H1 (cell line): ENCODE measurements around the gene FOXD2. TPM values are rescaled to one million over a fixed set of nuclear protein-coding genes. Genes with fewer than 3 reads are reported as not detected.

Source experiments
- CTCF ChIA-PET: fragments of 300-600 bp; sonication (Branson Sonifier 250); formaldehyde crosslinking; loops from one replicate; lab custom pipeline; 2021; ENCODE audit not compliant: partially characterized antibody; lab: Charles Lee
- POLR2A ChIA-PET: fragments of 300-600 bp; sonication (Branson Sonifier 250); formaldehyde crosslinking; loops from one replicate; lab custom pipeline; 2021; ENCODE audit warnings: inconsistent platforms; ENCODE audit not compliant: partially characterized antibody; lab: Charles Lee
- DNase-seq, 2 experiments: peaks; one replicate each; pipeline versions ENCODE4 v3.0.0 to v3.0.0-alpha.2; 2010 to 2022; ENCODE audit warnings: low spot score in 2 of 2, low read depth in 1 of 2, mixed read lengths in 1 of 2
- FAIRE-seq: peaks from 2 replicates; lab custom pipeline; 2011; peaks lifted over from hg19 to GRCh38; lab: Jason Lieb, UNC
- H2AFZ ChIP-seq: 2 replicates; pipeline ENCODE4 v1.8.1; 2012; ENCODE audit warnings: low read length, inconsistent platforms
- H2AK5ac ChIP-seq: 2 replicates; pipeline ENCODE4 v1.6.1; 2013; ENCODE audit warnings: low read depth, low read length
- H2BK120ac ChIP-seq: replicated peaks from 2 replicates; pipeline ENCODE3; 2013; ENCODE audit warnings: low read depth, low read length, inconsistent platforms
- H2BK12ac ChIP-seq: 2 replicates; pipeline ENCODE4 v1.6.1; 2013; ENCODE audit warnings: low read depth, low read length
- H2BK15ac ChIP-seq: 2 replicates; pipeline ENCODE4 v1.6.1; 2013; ENCODE audit warnings: low read length
- H2BK20ac ChIP-seq: 2 replicates; pipeline ENCODE4 v1.6.1; 2013; ENCODE audit warnings: low read length
- H2BK5ac ChIP-seq: 2 replicates; pipeline ENCODE4 v1.6.1; 2013; ENCODE audit warnings: low read depth, low read length
- H3K14ac ChIP-seq: 2 replicates; pipeline ENCODE4 v1.6.1; 2013; ENCODE audit warnings: inconsistent platforms; ENCODE audit not compliant: insufficient read length
- H3K18ac ChIP-seq: 2 replicates; pipeline ENCODE4 v1.6.1; 2013; ENCODE audit warnings: low read length; ENCODE audit errors: extremely low read depth
- H3K23ac ChIP-seq: 2 replicates; pipeline ENCODE4 v1.6.1; 2013; ENCODE audit warnings: inconsistent platforms; ENCODE audit not compliant: insufficient read length
- H3K23me2 ChIP-seq: 2 replicates; pipeline ENCODE4 v1.6.1; 2013; ENCODE audit warnings: low read depth, low read length
- H3K27ac ChIP-seq: 2 replicates; pipeline ENCODE4 v1.6.1; 2011; ENCODE audit warnings: low read depth, low read length, inconsistent platforms
- H3K27me3 ChIP-seq, 4 experiments: replicated peaks in 1 of 4; 1 replicate in 1 of 4; 2 replicates in 3 of 4; pipeline versions ENCODE4 v1.6.1 to v1.8.1; 2011 to 2013; ENCODE audit warnings: low read length in 3 of 4, mild to moderate bottlenecking in 3 of 4, inconsistent platforms in 2 of 4, mixed read lengths in 2 of 4, moderate library complexity in 1 of 4; ENCODE audit not compliant: control insufficient read depth in 3 of 4, insufficient read depth in 3 of 4; ENCODE audit errors: extremely low read depth in 1 of 4
- H3K36me3 ChIP-seq, 4 experiments: 2 replicates each; pipeline versions ENCODE4 v1.6.1 to v1.8.1; 2011 to 2013; ENCODE audit warnings: mild to moderate bottlenecking in 4 of 4, low read length in 3 of 4, moderate library complexity in 2 of 4, control low read depth in 1 of 4, inconsistent platforms in 1 of 4; ENCODE audit not compliant: insufficient read depth in 4 of 4, control insufficient read depth in 2 of 4
- H3K4ac ChIP-seq: replicated peaks from 2 replicates; pipeline ENCODE3; 2013; ENCODE audit warnings: low read length, low read depth, mixed read lengths, inconsistent platforms; ENCODE audit not compliant: insufficient read length
- H3K4me1 ChIP-seq, 4 experiments: replicated peaks in 1 of 4; 1 replicate in 1 of 4; 2 replicates in 3 of 4; pipeline versions ENCODE4 v1.6.1 to v1.8.1; 2011 to 2013; ENCODE audit warnings: low read length in 3 of 4, inconsistent platforms in 2 of 4, mixed read lengths in 1 of 4; ENCODE audit not compliant: insufficient read depth in 4 of 4, control insufficient read depth in 3 of 4
- H3K4me2 ChIP-seq, 2 experiments: 2 replicates each; pipeline versions ENCODE4 v1.6.1 to v1.8.1; 2011 to 2013; ENCODE audit warnings: low read depth in 2 of 2, low read length in 2 of 2, control low read depth in 1 of 2, inconsistent platforms in 1 of 2, mild to moderate bottlenecking in 1 of 2; ENCODE audit not compliant: insufficient read depth in 1 of 2
- H3K4me3 ChIP-seq, 4 experiments: fragments of 200-600, 300-600 bp in 1 of 4; sonication (generic), shearing (Covaris generic), sonication (Bioruptor Twin) in 1 of 4; 2 replicates each; pipeline versions ENCODE4 v1.5.1 to v1.8.1; 2011 to 2016; ENCODE audit warnings: low read length in 4 of 4, low read depth in 3 of 4, control low read depth in 2 of 4, inconsistent platforms in 2 of 4, mild to moderate bottlenecking in 2 of 4, mixed read lengths in 1 of 4, moderate library complexity in 1 of 4; ENCODE audit not compliant: insufficient read depth in 2 of 4; ENCODE audit errors: extremely low read depth in 1 of 4
- H3K56ac ChIP-seq: replicated peaks from 2 replicates; pipeline ENCODE3; 2013; ENCODE audit warnings: low read depth, mild to moderate bottlenecking, mixed read lengths, low read length, inconsistent platforms; ENCODE audit not compliant: insufficient read length
- H3K79me1 ChIP-seq: 2 replicates; pipeline ENCODE4 v1.6.1; 2013; ENCODE audit warnings: low read depth, low read length, control low read depth
- H3K79me2 ChIP-seq, 2 experiments: 2 replicates each; pipeline versions ENCODE4 v1.6.1 to v1.8.1; 2012 to 2013; ENCODE audit warnings: low read length in 2 of 2, mild to moderate bottlenecking in 2 of 2, inconsistent platforms in 1 of 2; ENCODE audit not compliant: insufficient read depth in 2 of 2, control insufficient read depth in 1 of 2
- H3K9ac ChIP-seq, 4 experiments: replicated peaks in 1 of 4; 1 replicate in 1 of 4; 2 replicates in 3 of 4; pipeline versions ENCODE4 v1.6.1 to v1.8.1; 2011 to 2013; ENCODE audit warnings: low read depth in 3 of 4, low read length in 3 of 4, control low read depth in 2 of 4, mild to moderate bottlenecking in 2 of 4, moderate library complexity in 2 of 4, inconsistent platforms in 1 of 4; ENCODE audit errors: extremely low read depth in 1 of 4
- H3K9me3 ChIP-seq, 2 experiments: 2 replicates each; pipeline versions ENCODE4 v1.6.1 to v1.8.1; 2012 to 2013; ENCODE audit warnings: mild to moderate bottlenecking in 2 of 2, moderate library complexity in 2 of 2, control low read depth in 1 of 2, inconsistent platforms in 1 of 2, low read depth in 1 of 2, low read length in 1 of 2, mixed read lengths in 1 of 2; ENCODE audit not compliant: insufficient read depth in 2 of 2
- H4K20me1 ChIP-seq, 2 experiments: replicated peaks in 1 of 2; 2 replicates each; pipeline versions ENCODE3 to v1.8.1; 2011 to 2013; ENCODE audit warnings: inconsistent platforms in 2 of 2, low read length in 2 of 2, mild to moderate bottlenecking in 1 of 2; ENCODE audit not compliant: insufficient read depth in 2 of 2, control insufficient read depth in 1 of 2
- H4K5ac ChIP-seq: 2 replicates; pipeline ENCODE4 v1.6.1; 2013; ENCODE audit warnings: low read length, low read depth, mixed read lengths, inconsistent platforms; ENCODE audit not compliant: insufficient read length
- H4K8ac ChIP-seq: 2 replicates; pipeline ENCODE4 v1.8.0; 2013; ENCODE audit warnings: mild to moderate bottlenecking, moderate library complexity, low read length, inconsistent platforms; ENCODE audit not compliant: insufficient read depth; ENCODE audit errors: extremely low read depth
- H4K91ac ChIP-seq: replicated peaks from 2 replicates; pipeline ENCODE3; 2013; ENCODE audit warnings: low read length, mixed read lengths, inconsistent platforms; ENCODE audit not compliant: insufficient read length
- CTBP2 ChIP-seq: IDR thresholded peaks from 2 replicates; pipeline ENCODE4 v1.7.0; 2011; ENCODE audit warnings: borderline replicate concordance, mild to moderate bottlenecking, moderate library complexity, mixed read lengths, low read length; ENCODE audit not compliant: insufficient read depth, insufficient read length
- CTCF ChIP-seq, 3 experiments: IDR thresholded peaks; 1 replicate in 2 of 3; 2 replicates in 1 of 3; pipeline versions ENCODE4 v1.5.1 to v1.6.1; 2011; ENCODE audit warnings: low read length in 3 of 3, mild to moderate bottlenecking in 3 of 3, inconsistent platforms in 2 of 3, low read depth in 1 of 3, moderate library complexity in 1 of 3; ENCODE audit not compliant: insufficient read depth in 1 of 3; ENCODE audit errors: control extremely low read depth in 1 of 3
- GABPA ChIP-seq: IDR thresholded peaks from 2 replicates; pipeline ENCODE4 v1.6.1; 2011; ENCODE audit warnings: mild to moderate bottlenecking, low read length, moderate library complexity, borderline replicate concordance; ENCODE audit not compliant: insufficient read depth
- KDM1A ChIP-seq: fragments of 200-600, 300-600 bp; sonication (generic); IDR thresholded peaks from 2 replicates; pipeline ENCODE4 v1.7.1; 2016; ENCODE audit warnings: mild to moderate bottlenecking, low read length, borderline replicate concordance
- RAD21 ChIP-seq, 2 experiments: IDR thresholded peaks in 1 of 2; conservative IDR thresholded peaks in 1 of 2; 2 replicates each; pipeline ENCODE4 v1.6.1; 2011; ENCODE audit warnings: low read depth in 2 of 2, low read length in 2 of 2, improper control_type of control experiment in 1 of 2, inconsistent platforms in 1 of 2, mild to moderate bottlenecking in 1 of 2, moderate library complexity in 1 of 2
- TCF12 ChIP-seq: IDR thresholded peaks from 2 replicates; pipeline ENCODE4 v1.6.1; 2011; ENCODE audit warnings: low read depth, mild to moderate bottlenecking, low read length
- YY1 ChIP-seq: IDR thresholded peaks from 2 replicates; pipeline ENCODE4 v1.6.1; 2011; ENCODE audit warnings: low read depth, mild to moderate bottlenecking, low read length
- WGBS, 2 experiments: shearing (Covaris generic) in 1 of 2; methylation state at CpG; one replicate each; pipeline versions ENCODE4 v1.1.6 to v1.1.7; 2013 to 2015; ENCODE audit warnings: low lambda C conversion rate in 2 of 2, mixed read lengths in 2 of 2, inconsistent platforms in 1 of 2, low coverage in 1 of 2, missing lambda C conversion rate in 1 of 2; ENCODE audit not compliant: insufficient replicate concordance in 2 of 2, insufficient coverage in 1 of 2, insufficient read length in 1 of 2; ENCODE audit errors: extremely low coverage in 1 of 2, missing lambda C conversion rate in 1 of 2; 5-methylcytosine and 5-hydroxymethylcytosine counted together
- polyA plus RNA-seq, 7 experiments: library from polyadenylated mRNA; depleted of rRNA in 3 of 7; stranded (reverse) in 5 of 7; unstranded in 2 of 7; fragments of >200 nt in 5 of 7; fragments of 200-250 nt in 2 of 7; gene quantifications; 1 replicate in 5 of 7; 2 replicates in 1 of 7; 4 replicates in 1 of 7; pipeline versions ENCODE4 v1.2.1 to v1.2.3, GENCODE V29; 2011 to 2013; ENCODE audit warnings: missing spikeins in 2 of 7, mixed read lengths in 2 of 7
- total RNA-seq: library from RNA; stranded (reverse); fragmentation: NEBNext Ultra II Directional; extraction: Animal tissue kit (Norgen Biotek cat#: 25700); gene quantifications from 2 replicates; pipeline ENCODE4 v1.2.1, GENCODE V29; 2021

The FOXD2 gene
- total and polyA plus RNA-seq, 2 of the 8 experiments (the other 6 are each of a cell fraction or from before 2014, with no cell fraction given): not detected

GRCh38 chr1:47388891-47389238 is 49.0 kb upstream of the FOXD2 start:
- Histone ChIP-seq H4K5ac (no peak overlapping the region), H2BK12ac (no peak overlapping the region), H3K23me2 (no peaks in the 10 kb centered on the region), H3K4me1 (no peaks in the 10 kb centered on the region)
- TF ChIP-seq YY1 (peak; percentile 39; the same call in 1 of the 2 replicates), RAD21 (IDR thresholded peaks at IDR 0.05 in 1 of 2, conservative IDR thresholded peaks at IDR 0.05 in 1 of 2; ENCODE audit: low read depth in 2 of 2, low read length in 2 of 2) (peak; percentile 92 to 94), KDM1A (no peak), GABPA (peak; percentile 35; the same call in 1 of the 2 replicates), TCF12 (0 out of 2 replicates have a peak, but pooled peaks have one; percentile 18), CTCF (IDR thresholded peaks at IDR 0.05; ENCODE audit: control extremely low read depth in 1 of 3, insufficient read depth in 1 of 3, low read depth in 1 of 3, low read length in 3 of 3) (peak; percentile 80 to 93 (median 89)), CTBP2 (no peak)
- TF ChIP-seq, all 59 proteins: peak for 5
- Histone ChIP-seq H4K20me1 (peaks cover 0 to 3% of the 10 kb centered on the region in 2 experiments), H3K79me2 (no peaks in the 10 kb centered on the region), H2BK20ac (no peak overlapping the region), H4K8ac (no peak overlapping the region), H3K56ac (no peak overlapping the region), H3K18ac (no peak overlapping the region), H2BK5ac (no peak overlapping the region), H4K91ac (no peak overlapping the region), H3K9ac (no peak overlapping the region), H3K79me1 (no peaks in the 10 kb centered on the region), H2BK15ac (no peak overlapping the region), H2AFZ (0 out of 2 replicates have a peak overlapping the region, but pooled peaks have one; percentile 68), H3K4me3 (no peak overlapping the region), H2BK120ac (no peak overlapping the region), H3K36me3 (no peaks in the 10 kb centered on the region), H3K4me2 (no peak overlapping the region), H3K14ac (no peak overlapping the region), H3K23ac (no peak overlapping the region), H3K4ac (no peak overlapping the region), H3K9me3 (no peaks in the 10 kb centered on the region), H2AK5ac (no peak overlapping the region), H3K27ac (no peak overlapping the region), H3K27me3 (peaks cover 0 to 2% (median 0%) of the 10 kb centered on the region in 4 experiments; a peak in 2 of 7 replicates)
- POLR2A ChIA-PET: interaction anchor here (0.5 to 1.4 kb wide), 3 partner anchors 41 to 49 kb away, joined by 3 read pairs; no protein-coding TSS in a partner anchor
- peak; percentile 46 to 89 for DNase-seq
- FAIRE-seq: peak; percentile 80
- CTCF ChIA-PET: interaction anchor here (0.7 to 7.0 kb wide), 40 partner anchors 10 to 1018 kb away, joined by 3 to 139 read pairs (median 4); partner anchors contain the start of gene FOXD2
- WGBS, 2 experiments: 33% methylated on average over 3 of the region's 3 CpGs; no CpG with 5 or more reads in 1 of the 2 experiments
